Lung (tissue), 12 donors: ENCODE data around the gene MTUS2. TPM values are rescaled to one million over a fixed set of nuclear protein-coding genes. Genes with fewer than 3 reads are reported as not detected.

ENCODE experiments used
- ATAC-seq: fragments of 200-7000 bp; cut with Tn5 transposase; one replicate; pipeline ENCODE4 v1.9.1; 2020; ENCODE audit warnings: moderate number of reproducible peaks; ENCODE audit not compliant: insufficient read depth, low FRiP score
- DNase-seq, 3 donors: peaks; one replicate each; pipeline ENCODE4 v3.0.0-alpha.2; 2013 to 2017
- H3K27ac ChIP-seq, 2 donors: one replicate each; pipeline ENCODE4 v1.5.1; 2013; ENCODE audit warnings: mild to moderate bottlenecking in 2 of 2, moderate library complexity in 2 of 2, control low read depth in 1 of 2, inconsistent platforms in 1 of 2, low read depth in 1 of 2, low read length in 1 of 2
- H3K27me3 ChIP-seq, 3 donors: one replicate each; pipeline ENCODE4 v1.5.1; 2013; ENCODE audit warnings: low read length in 2 of 3; ENCODE audit not compliant: control insufficient read depth in 3 of 3, insufficient read depth in 3 of 3
- H3K36me3 ChIP-seq, 4 donors: one replicate each; pipeline ENCODE4 v1.5.1; 2013; ENCODE audit warnings: low read length in 4 of 4, mild to moderate bottlenecking in 1 of 4, moderate library complexity in 1 of 4; ENCODE audit not compliant: control insufficient read depth in 4 of 4, insufficient read depth in 4 of 4
- H3K4me1 ChIP-seq, 5 donors: one replicate each; pipeline ENCODE4 v1.5.1; 2013; ENCODE audit warnings: low read length in 5 of 5, mild to moderate bottlenecking in 2 of 5, moderate library complexity in 1 of 5; ENCODE audit not compliant: control insufficient read depth in 5 of 5, insufficient read depth in 5 of 5
- H3K4me3 ChIP-seq: one replicate; pipeline ENCODE4 v1.5.1; 2013; ENCODE audit warnings: mild to moderate bottlenecking, control low read depth, moderate library complexity
- H3K9ac ChIP-seq, 2 donors: one replicate each; pipeline ENCODE4 v1.5.1; 2013; ENCODE audit warnings: low read length in 2 of 2, control low read depth in 1 of 2; ENCODE audit not compliant: insufficient read depth in 1 of 2
- H3K9me3 ChIP-seq, 4 donors: one replicate each; pipeline ENCODE4 v1.5.1; 2013; ENCODE audit warnings: low read length in 3 of 4, mild to moderate bottlenecking in 1 of 4, moderate library complexity in 1 of 4; ENCODE audit not compliant: control insufficient read depth in 4 of 4, insufficient read depth in 3 of 4
- CTCF ChIP-seq: IDR thresholded peaks from 2 replicates; pipeline ENCODE4 v1.5.1; 2012; ENCODE audit warnings: mild to moderate bottlenecking; ENCODE audit errors: control extremely low read depth, extremely low read depth
- WGBS, 2 donors: extraction: QIAGEN DNeasy Blood & Tissue Kit; methylation state at CpG; one replicate each; pipeline ENCODE4 v1.1.7; 2013; 5-methylcytosine and 5-hydroxymethylcytosine counted together
- polyA plus RNA-seq, 2 donors: library from polyadenylated mRNA; stranded (reverse); fragments of 200-250 nt; gene quantifications; one replicate each; pipeline ENCODE4 v1.2.1, GENCODE V29; 2013
- total RNA-seq, 2 donors: library from RNA; depleted of rRNA in 1 of 2; stranded (reverse); fragments of >200 nt in 1 of 2; gene quantifications; one replicate each; pipeline ENCODE4 v1.2.1, GENCODE V29; 2014 to 2021
- donor health status: control.
- donor health status: control.
- donor health status: Bipolar disorder and iron deficiency.
- donor health status: healthy.
- donor health status: DM: yes; HTN: yes; CAD: no.

MTUS2 gene
- total and polyA plus RNA-seq, 4 donors, result 0.03 to 0.54 (median 0.08) TPM

- no peaks in the 10 kb centered on the region for H3K27me3 ChIP-seq
- peaks cover 0 to 7% (median 0%) of the 10 kb centered on the region in 5 donors for H3K4me1 ChIP-seq
- 92 to 96% methylated on average over 5 of the region's 5 CpGs for WGBS, 2 donors
- H3K27ac ChIP-seq, result no peak overlapping the region
- DNase-seq (no peak), ATAC-seq (no peak)
- no peaks in the 10 kb centered on the region for H3K9me3 ChIP-seq
- no peaks in the 10 kb centered on the region for H3K36me3 ChIP-seq
- no peak for TF ChIP-seq CTCF
- no peak overlapping the region for H3K4me3 ChIP-seq
- no peak overlapping the region for H3K9ac ChIP-seq
These were observed 661.5 kb downstream of the MTUS2 start for GRCh38 chr13:29481603-29482002.

GRCh38 chr13:29482504-29482903 lies 662.4 kb downstream of the MTUS2 start:
- Histone ChIP-seq H3K9ac (no peak overlapping the region), H3K27ac (no peak overlapping the region), H3K4me1 (peaks cover 0 to 7% (median 0%) of the 10 kb centered on the region in 5 donors), H3K27me3 (peaks cover 0 to 3% (median 0%) of the 10 kb centered on the region in 3 donors), H3K36me3 (no peaks in the 10 kb centered on the region), H3K4me3 (no peak overlapping the region), H3K9me3 (no peaks in the 10 kb centered on the region)
- no peak for TF ChIP-seq CTCF
- 75 to 81% methylated on average over 4 of the region's 4 CpGs for WGBS, 2 donors
- DNase-seq, result no peak
- no peak for ATAC-seq

- TF ChIP-seq CTCF, result no peak
- 74 to 90% methylated on average over 15 of the region's 15 CpGs for whole genome bisulfite sequencing, 2 donors
These were observed 663.1 kb downstream of the MTUS2 start for GRCh38 chr13:29483211-29483610.

GRCh38 chr13:29483623-29484022 lies 663.5 kb downstream of the MTUS2 start:
- DNase-seq (peak in 1 of 3 donors; percentile 53), ATAC-seq (no peak)
- Histone ChIP-seq H3K4me3 (no peak overlapping the region), H3K27me3 (peaks cover 0 to 3% (median 0%) of the 10 kb centered on the region in 3 donors), H3K27ac (no peak overlapping the region), H3K9ac (peak overlapping the region in 1 of 2 donors; percentile 19), H3K4me1 (peaks cover 0 to 7% (median 0%) of the 10 kb centered on the region in 5 donors), H3K36me3 (no peaks in the 10 kb centered on the region), H3K9me3 (no peaks in the 10 kb centered on the region)
- no peak for TF ChIP-seq CTCF
- 70 to 83% methylated on average over 4 of the region's 4 CpGs for WGBS, 2 donors

More at GRCh38 chr13:29483211-29483610, 663.1 kb downstream of the MTUS2 start:
- Histone ChIP-seq H3K4me3 (no peak overlapping the region), H3K27ac (no peak overlapping the region), H3K9ac (no peak overlapping the region), H3K36me3 (no peaks in the 10 kb centered on the region), H3K9me3 (no peaks in the 10 kb centered on the region), H3K27me3 (peaks cover 0 to 3% (median 0%) of the 10 kb centered on the region in 3 donors), H3K4me1 (peaks cover 0 to 7% (median 0%) of the 10 kb centered on the region in 5 donors)
- ATAC-seq, result no peak
- peak in 1 of 3 donors; percentile 48 for DNase-seq
